ACC112 (cell line): Measurements from ENCODE around the gene TMEM235.
"Not testable (repeated sequence)": the region's sequence is repeated elsewhere in the genome, so short reads cannot be mapped to it uniquely, and the experiment has no call there.

ENCODE experiments used
- H2AFZ ChIP-seq: fragments of 200-600 bp; sonication (generic); one replicate; pipeline ENCODE4 v1.6.0; 2017; ENCODE audit warnings: antibody characterized with exemption, low read length; ENCODE audit not compliant: unreplicated experiment
- H3K27ac ChIP-seq: fragments of 200-600 bp; sonication (generic); 2 replicates; pipeline ENCODE4 v1.5.1; 2014; ENCODE audit warnings: low read depth, mild to moderate bottlenecking, antibody characterized with exemption, low read length, moderate library complexity
- H3K27me3 ChIP-seq: fragments of 200-600 bp; sonication (generic); 2 replicates; pipeline ENCODE4 v1.6.1; 2014; ENCODE audit warnings: mild to moderate bottlenecking, antibody characterized with exemption, low read length, moderate library complexity, mixed read lengths; ENCODE audit not compliant: insufficient read depth
- H3K36me3 ChIP-seq: fragments of 200-600 bp; sonication (generic); 2 replicates; pipeline ENCODE4 v1.6.1; 2016; ENCODE audit warnings: mild to moderate bottlenecking, antibody characterized with exemption, low read length, moderate library complexity, mixed read lengths; ENCODE audit not compliant: insufficient read depth
- H3K4me1 ChIP-seq: fragments of 200-600 bp; sonication (generic); one replicate; pipeline ENCODE4 v1.6.1; 2016; ENCODE audit warnings: low read length, mixed read lengths; ENCODE audit not compliant: insufficient read depth, unreplicated experiment, control insufficient read depth
- H3K4me3 ChIP-seq: fragments of 200-600 bp; sonication (generic); 2 replicates; pipeline ENCODE4 v1.5.1; 2014; ENCODE audit warnings: mild to moderate bottlenecking, low read depth, low read length
- H3K79me2 ChIP-seq: fragments of 200-600 bp; sonication (generic); one replicate; pipeline ENCODE4 v1.6.0; 2016; ENCODE audit warnings: low read length; ENCODE audit not compliant: control insufficient read depth, unreplicated experiment, insufficient read depth

TMEM235 gene

DNA sequence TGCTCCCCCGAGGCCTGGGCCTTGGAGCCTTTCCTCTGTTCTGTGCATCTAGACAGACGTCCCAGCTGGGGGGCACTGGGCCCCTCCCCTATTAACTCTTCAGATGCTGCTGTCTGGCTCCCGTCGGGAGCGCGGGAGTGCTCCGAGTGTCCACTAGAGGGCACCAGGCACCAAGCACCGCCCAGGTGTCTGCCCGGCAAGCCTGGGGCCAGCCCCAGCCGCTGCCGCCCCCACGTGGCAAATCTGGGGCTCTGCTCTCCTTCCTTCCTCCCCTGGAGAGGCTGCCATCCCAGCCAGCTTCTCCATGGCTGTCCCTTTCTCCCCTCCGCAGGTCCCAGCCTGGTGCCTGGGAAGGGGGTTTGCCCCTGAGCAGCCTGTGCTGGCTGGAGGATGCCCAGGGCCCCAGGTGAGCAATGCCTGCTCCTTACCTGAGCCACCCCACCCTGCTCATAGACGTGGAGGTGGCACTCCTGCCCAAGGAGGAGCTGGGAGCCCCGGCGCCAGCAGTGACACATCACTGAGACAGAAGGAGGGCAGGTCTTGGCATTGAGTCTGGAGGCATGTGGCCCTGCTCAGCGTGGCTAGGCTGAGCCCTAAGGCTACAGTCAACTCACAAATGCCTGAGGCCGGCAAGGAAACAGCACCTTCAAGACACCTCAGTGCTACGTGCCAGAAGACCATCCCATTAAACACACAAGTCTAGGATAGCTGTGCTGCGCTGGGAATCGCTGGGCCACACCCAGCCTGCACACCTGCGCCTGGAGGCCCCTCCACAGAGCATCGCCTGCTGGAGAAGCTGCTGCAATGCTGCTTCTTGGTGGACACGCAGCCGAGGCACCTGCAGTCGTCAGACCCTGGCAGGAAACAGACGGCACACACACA lies 19.7 kb downstream of the TMEM235 start:
- Histone ChIP-seq H3K27me3 (no peaks in the 10 kb centered on the region), H3K4me3 (0 out of 2 replicates have a peak overlapping the region, but pooled peaks have one; percentile 33), H3K79me2 (no peaks in the 10 kb centered on the region), H3K36me3 (no peaks in the 10 kb centered on the region), H3K27ac (no peak overlapping the region), H2AFZ (peak overlapping the region; percentile 44), H3K4me1 (peaks cover 2% of the 10 kb centered on the region)

- Histone ChIP-seq H3K4me1 (peaks cover 2% of the 10 kb centered on the region), H3K79me2 (no peaks in the 10 kb centered on the region), H3K36me3 (no peaks in the 10 kb centered on the region), H3K4me3 (no peak overlapping the region), H2AFZ (no peak overlapping the region), H3K27me3 (no peaks in the 10 kb centered on the region), H3K27ac (no peak overlapping the region)
These were observed 20.3 kb downstream of the TMEM235 start for GRCh38 chr17:78251773-78252103.

DNA sequence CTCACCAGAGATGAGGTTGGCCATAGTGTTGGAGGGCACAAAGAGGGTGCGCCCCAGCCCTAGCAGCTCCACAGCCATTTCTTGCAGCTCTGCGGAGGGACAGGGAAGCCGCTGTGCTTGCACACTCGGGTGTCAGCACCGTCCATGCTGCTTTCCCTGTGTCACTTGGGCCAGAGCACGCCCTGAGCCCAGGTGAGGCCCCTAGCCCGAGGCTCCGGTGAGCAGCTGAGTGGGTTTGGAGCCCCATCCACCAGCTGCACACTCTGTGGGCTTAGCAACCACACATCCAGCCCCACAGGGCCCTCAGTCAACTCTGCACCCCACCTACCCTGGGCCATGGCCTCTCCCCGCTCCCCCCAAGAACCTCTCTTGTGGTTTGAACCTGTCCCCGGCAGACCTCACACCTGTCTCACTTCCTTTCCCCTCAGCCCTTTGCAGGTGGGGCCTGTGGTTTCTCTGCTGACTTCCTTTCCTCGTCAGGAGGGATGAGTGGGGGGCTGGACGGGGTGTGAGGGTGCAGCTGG lies 20.7 kb downstream of the TMEM235 start:
- H3K27ac ChIP-seq, result no peak overlapping the region
- peaks cover 2% of the 10 kb centered on the region for H3K4me1 ChIP-seq
- H3K79me2 ChIP-seq, result no peaks in the 10 kb centered on the region
- no peaks in the 10 kb centered on the region for H3K27me3 ChIP-seq
- no peak overlapping the region for H3K4me3 ChIP-seq
- no peak overlapping the region for H2AFZ ChIP-seq
- no peaks in the 10 kb centered on the region for H3K36me3 ChIP-seq

- no peaks in the 10 kb centered on the region for H3K79me2 ChIP-seq
- no peak overlapping the region for H3K27ac ChIP-seq
- peaks cover 2% of the 10 kb centered on the region for H3K4me1 ChIP-seq
- H3K4me3 ChIP-seq, result no peak overlapping the region
- no peak overlapping the region for H2AFZ ChIP-seq
- no peaks in the 10 kb centered on the region for H3K36me3 ChIP-seq
- no peaks in the 10 kb centered on the region for H3K27me3 ChIP-seq
These were observed 21.5 kb downstream of the TMEM235 start for GRCh38 chr17:78252701-78253635.

DNA sequence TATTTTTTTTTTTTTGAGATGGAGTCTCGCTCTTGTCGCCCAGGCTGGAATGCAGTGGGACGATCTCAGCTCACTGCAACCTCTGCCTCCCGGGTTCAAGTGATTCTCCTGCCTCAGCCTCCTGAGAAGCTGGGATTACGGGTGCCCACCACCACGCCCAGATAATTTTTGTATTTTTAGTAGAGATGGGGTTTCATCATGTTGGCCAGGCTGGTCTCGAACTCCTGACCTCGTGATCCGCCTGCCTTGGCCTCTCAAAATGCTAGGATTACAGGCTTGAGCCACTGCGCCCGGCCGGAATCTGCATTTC lies 22.2 kb downstream of the TMEM235 start:
- Histone ChIP-seq H3K4me3 (peak overlapping the region; percentile 91), H2AFZ (peak overlapping the region; percentile 89)
- not testable (repeated sequence) for H3K4me1 ChIP-seq, H3K27ac ChIP-seq, H3K36me3 ChIP-seq, H3K79me2 ChIP-seq, H3K27me3 ChIP-seq

- H3K4me1 ChIP-seq, result peaks cover 2% of the 10 kb centered on the region
- no peaks in the 10 kb centered on the region for H3K79me2 ChIP-seq
- no peak overlapping the region for H3K27ac ChIP-seq
- H2AFZ ChIP-seq, result peak overlapping the region; percentile 89
- H3K4me3 ChIP-seq, result peak overlapping the region; percentile 91
- H3K36me3 ChIP-seq, result no peaks in the 10 kb centered on the region
- H3K27me3 ChIP-seq, result no peaks in the 10 kb centered on the region
These were observed 22.7 kb downstream of the TMEM235 start for GRCh38 chr17:78253946-78254672.

DNA sequence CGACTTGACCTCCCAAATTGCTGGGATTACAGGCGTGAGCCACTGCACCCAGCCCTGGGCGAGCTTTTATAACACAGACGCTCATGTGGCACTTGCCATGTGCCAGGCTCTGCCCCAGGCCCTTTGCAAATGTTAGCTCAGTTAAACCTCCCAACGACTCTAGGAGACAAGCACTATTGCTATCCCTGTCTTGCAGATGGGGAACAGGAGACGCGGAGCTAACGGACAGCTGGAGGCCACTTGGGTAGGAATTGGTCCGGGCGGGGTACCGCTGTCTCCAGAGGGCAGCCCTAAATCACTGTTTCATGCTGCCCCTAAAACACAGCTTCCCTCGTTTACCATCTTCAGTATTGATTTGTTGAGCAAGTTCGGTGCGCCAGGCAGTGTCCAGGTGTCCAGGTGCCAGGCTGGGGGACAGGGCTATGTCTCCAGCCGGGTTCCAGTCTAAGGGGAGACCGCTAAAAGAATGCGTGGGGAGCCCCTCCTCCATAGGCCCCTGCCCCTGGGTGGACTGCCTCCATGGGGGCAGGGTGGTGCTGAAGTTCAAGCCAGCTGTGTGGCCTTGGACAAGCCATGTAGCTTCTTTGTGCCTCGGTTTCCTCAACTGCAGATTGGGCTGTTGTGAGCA lies 23.7 kb downstream of the TMEM235 start:
- no peak overlapping the region for H2AFZ ChIP-seq
- no peaks in the 10 kb centered on the region for H3K36me3 ChIP-seq
- no peaks in the 10 kb centered on the region for H3K27me3 ChIP-seq
- H3K79me2 ChIP-seq, result no peaks in the 10 kb centered on the region
- peaks cover 2% of the 10 kb centered on the region for H3K4me1 ChIP-seq
- H3K27ac ChIP-seq, result no peak overlapping the region
- H3K4me3 ChIP-seq, result no peak overlapping the region

GRCh38 chr17:78255953-78256706 lies 24.7 kb downstream of the TMEM235 start:
- Histone ChIP-seq H3K4me3 (no peak overlapping the region), H3K36me3 (no peaks in the 10 kb centered on the region), H3K27ac (no peak overlapping the region), H3K27me3 (no peaks in the 10 kb centered on the region), H2AFZ (no peak overlapping the region), H3K4me1 (peaks cover under 1% of the 10 kb centered on the region), H3K79me2 (no peaks in the 10 kb centered on the region)

DNA sequence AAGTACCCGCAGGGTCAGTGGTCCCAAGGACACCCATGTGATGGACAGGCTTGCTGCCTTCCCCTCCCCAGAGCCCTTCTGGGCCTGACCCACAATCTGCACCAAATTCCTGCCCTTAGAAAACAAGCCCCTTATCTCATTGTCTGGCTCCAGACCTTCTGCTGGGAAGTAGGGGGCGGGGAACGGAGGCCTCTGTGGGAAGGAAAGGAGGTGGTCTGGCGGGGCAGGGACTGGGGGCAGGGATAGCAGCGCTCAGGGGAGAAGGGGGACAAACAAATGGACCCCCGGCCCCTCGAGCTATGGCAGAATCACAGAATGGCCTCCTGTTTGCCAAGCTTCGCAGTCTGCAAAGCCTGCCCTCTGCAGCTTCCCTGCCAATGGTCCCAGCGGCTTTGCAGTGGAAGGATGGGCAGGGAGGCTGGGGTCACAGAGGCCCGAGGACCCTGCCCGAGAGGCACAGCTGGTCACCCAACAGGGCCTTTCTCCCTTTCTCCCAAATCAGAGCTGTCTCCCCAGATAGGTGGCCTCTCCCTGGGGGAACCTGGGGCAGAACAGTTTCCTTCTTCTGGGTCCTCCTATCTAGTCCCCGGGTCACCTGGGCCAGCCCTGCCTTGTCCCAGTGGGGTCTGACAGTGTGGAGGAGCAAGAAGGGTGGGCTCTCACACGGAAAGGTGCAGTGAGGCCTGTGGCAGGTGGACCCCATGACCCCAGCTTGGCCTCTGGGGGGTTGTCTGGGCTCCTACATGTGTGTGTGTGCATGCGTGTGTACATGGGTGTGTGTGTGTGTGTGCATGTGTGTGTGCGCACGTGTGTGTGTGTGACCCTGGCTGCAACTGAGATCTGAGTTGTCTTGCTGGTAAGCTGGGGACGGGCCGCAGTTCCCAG lies 25.5 kb downstream of the TMEM235 start:
- H3K4me3 ChIP-seq, result no peak overlapping the region

More for the DNA sequence above, 25.5 kb downstream of the TMEM235 start:
- Histone ChIP-seq H3K27ac (no peak overlapping the region), H3K79me2 (no peaks in the 10 kb centered on the region), H3K36me3 (no peaks in the 10 kb centered on the region), H3K4me1 (no peaks in the 10 kb centered on the region), H3K27me3 (no peaks in the 10 kb centered on the region), H2AFZ (no peak overlapping the region)
